Right atrium auricular region (tissue), 2 donors: ENCODE results near the gene CAPRIN1. TPM values are rescaled to one million over a fixed set of nuclear protein-coding genes. Genes with fewer than 3 reads are reported as not detected.
"Not testable (repeated sequence)": the region's sequence is repeated elsewhere in the genome, so short reads cannot be mapped to it uniquely, and the experiment has no call there.

Experiments used
- DNase-seq: peaks from one replicate; pipeline ENCODE4 v3.0.0-alpha.2; 2019; ENCODE audit warnings: low spot score
- H3K27ac ChIP-seq, 2 donors: fragments of 200-600 bp; sonication (generic); 1 replicate in 1 of 2; 2 replicates in 1 of 2; pipeline ENCODE4 v1.5.1; 2016 to 2019
- H3K27me3 ChIP-seq, 2 donors: fragments of 200-600 bp; sonication (generic); one replicate each; pipeline versions ENCODE4 v1.5.1 to v1.6.0; 2017 to 2019
- H3K36me3 ChIP-seq: fragments of 200-600 bp; sonication (generic); one replicate; pipeline ENCODE4 v1.5.1; 2016
- H3K4me1 ChIP-seq, 2 donors: fragments of 200-600 bp; sonication (generic); one replicate each; pipeline versions ENCODE4 v1.5.1 to v1.6.0; 2017 to 2019
- H3K4me3 ChIP-seq, 2 donors: fragments of 200-600 bp; sonication (generic); 1 replicate in 1 of 2; 2 replicates in 1 of 2; pipeline ENCODE4 v1.5.1; 2017 to 2019; ENCODE audit warnings: mild to moderate bottlenecking in 1 of 2, moderate library complexity in 1 of 2
- H3K9me3 ChIP-seq, 2 donors: fragments of 200-600 bp; sonication (generic); one replicate each; pipeline ENCODE4 v1.5.1; 2019
- total RNA-seq, 2 donors: library from RNA; depleted of rRNA; stranded (reverse); fragments of >200 nt; gene quantifications; one replicate each; pipeline ENCODE4 v1.1.0, GENCODE V29; 2016
- TF ChIP-seq, protein P1 (sequence below), 2 donors: fragments of 200-600 bp; sonication (generic); IDR thresholded peaks; one replicate each; pipeline ENCODE4 v1.5.1; 2019; ENCODE audit warnings: antibody characterized with exemption in 2 of 2

Gene CAPRIN1
- total RNA-seq, 2 donors from 2014 or later: 80.1 to 102 TPM

DNA sequence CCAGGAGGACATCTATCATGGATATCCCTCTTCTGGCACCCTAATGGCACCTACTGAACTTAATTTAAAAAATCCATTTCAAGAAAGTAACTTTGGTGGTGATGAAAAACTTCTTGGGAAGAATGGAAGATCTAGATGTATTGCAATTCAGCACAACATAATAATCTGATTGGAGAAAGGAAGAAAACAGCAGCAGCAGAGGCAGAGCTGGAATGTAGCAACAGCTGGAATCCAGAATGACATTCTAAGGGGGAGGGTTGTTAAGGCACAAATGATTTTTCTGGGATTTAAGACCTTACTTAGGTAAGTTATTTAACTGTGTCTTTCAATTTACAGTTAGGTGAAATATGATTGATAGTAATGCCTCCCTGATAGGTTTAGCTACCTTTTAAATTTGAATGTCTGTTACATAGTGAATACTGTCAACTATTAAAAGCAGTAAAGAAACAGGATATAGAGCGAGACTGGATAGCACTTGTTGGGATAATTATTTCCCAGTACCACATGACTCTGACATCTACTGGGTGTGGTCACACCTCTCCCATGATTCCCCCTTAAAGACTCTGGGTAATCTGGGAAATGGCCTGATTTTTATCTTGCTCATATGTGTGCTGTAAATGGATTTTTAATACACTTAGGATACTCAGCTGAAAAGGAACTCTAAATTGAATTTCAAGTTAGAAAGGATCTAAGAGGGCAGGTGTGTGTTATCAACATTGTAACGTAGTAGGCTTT, 11.7 kb downstream of the CAPRIN1 start:
- Histone ChIP-seq H3K4me1 (peaks cover 0 to 55% of the 10 kb centered on the region in 2 donors), H3K9me3 (no peaks in the 10 kb centered on the region), H3K27ac (no peak overlapping the region), H3K4me3 (no peak overlapping the region), H3K36me3 (no peaks in the 10 kb centered on the region), H3K27me3 (no peaks in the 10 kb centered on the region)
- DNase-seq: no peak
- TF ChIP-seq, protein P1, sequence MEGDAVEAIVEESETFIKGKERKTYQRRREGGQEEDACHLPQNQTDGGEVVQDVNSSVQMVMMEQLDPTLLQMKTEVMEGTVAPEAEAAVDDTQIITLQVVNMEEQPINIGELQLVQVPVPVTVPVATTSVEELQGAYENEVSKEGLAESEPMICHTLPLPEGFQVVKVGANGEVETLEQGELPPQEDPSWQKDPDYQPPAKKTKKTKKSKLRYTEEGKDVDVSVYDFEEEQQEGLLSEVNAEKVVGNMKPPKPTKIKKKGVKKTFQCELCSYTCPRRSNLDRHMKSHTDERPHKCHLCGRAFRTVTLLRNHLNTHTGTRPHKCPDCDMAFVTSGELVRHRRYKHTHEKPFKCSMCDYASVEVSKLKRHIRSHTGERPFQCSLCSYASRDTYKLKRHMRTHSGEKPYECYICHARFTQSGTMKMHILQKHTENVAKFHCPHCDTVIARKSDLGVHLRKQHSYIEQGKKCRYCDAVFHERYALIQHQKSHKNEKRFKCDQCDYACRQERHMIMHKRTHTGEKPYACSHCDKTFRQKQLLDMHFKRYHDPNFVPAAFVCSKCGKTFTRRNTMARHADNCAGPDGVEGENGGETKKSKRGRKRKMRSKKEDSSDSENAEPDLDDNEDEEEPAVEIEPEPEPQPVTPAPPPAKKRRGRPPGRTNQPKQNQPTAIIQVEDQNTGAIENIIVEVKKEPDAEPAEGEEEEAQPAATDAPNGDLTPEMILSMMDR (IDR thresholded peaks at IDR 0.05): no peak

DNA sequence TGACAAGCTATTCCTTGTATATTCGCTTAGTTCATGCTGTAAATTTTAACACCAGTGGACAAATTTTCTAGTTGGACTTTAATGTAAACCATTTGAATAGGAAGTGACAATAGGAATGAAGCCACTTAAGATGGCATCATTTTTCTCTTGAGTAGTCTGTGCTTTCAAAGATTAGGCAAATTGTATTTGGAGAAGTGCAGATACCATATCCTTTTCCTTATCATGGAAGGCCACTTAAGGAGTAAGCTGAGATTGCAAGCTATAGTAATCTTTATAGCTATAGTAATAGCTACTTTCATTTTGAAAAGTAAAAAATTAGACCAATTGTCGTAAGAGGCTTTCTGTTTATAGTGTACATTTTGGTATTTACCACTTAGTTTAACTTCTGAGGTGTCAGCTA, 12.8 kb downstream of the CAPRIN1 start:
- no peaks in the 10 kb centered on the region for H3K36me3 ChIP-seq
- no peak overlapping the region for H3K27ac ChIP-seq
- DNase-seq: no peak
- no peaks in the 10 kb centered on the region for H3K9me3 ChIP-seq
- no peaks in the 10 kb centered on the region for H3K27me3 ChIP-seq
- TF ChIP-seq, protein P1 (IDR thresholded peaks at IDR 0.05): no peak
- no peak overlapping the region for H3K4me3 ChIP-seq
- peaks cover 0 to 59% of the 10 kb centered on the region in 2 donors for H3K4me1 ChIP-seq

DNA sequence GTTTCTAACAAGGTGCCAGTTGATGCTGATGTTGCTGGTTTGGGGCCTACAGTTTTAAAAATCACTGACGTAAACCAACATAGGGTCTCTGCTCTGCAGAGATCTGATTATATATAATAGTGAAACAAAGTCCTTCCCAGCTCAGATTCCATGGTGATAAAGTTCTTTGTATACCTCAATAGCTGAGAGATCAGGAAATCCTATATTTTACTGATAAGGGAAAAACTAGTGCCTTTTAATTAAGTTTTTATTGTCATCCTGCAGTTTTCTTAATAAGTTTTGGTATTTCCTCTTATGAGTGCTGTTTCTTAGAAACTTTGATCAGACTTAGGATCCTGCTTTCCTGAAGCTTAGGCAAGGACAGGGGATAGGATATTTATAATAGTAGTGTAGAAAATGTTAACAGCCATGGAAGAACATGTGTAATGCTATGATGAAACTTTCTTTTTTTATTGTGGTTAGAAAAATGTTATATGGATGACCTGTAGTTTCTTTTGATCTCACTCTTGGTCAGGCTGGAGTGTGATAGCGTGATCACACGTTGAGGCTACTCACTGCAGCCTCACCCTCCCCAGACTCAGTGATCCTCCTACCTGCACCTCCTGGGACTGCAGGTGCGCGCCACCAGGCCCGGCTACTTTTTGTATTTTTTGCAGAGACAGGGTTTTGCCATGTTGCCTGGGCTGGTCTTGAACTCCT, 14.1 kb downstream of the CAPRIN1 start:
- Histone ChIP-seq H3K36me3 (no peaks in the 10 kb centered on the region), H3K9me3 (no peaks in the 10 kb centered on the region), H3K27me3 (no peaks in the 10 kb centered on the region), H3K4me3 (no peak overlapping the region), H3K4me1 (peaks cover 0 to 68% of the 10 kb centered on the region in 2 donors), H3K27ac (no peak overlapping the region)
- DNase-seq: no peak
- TF ChIP-seq, protein P1 (IDR thresholded peaks at IDR 0.05): no peak

DNA sequence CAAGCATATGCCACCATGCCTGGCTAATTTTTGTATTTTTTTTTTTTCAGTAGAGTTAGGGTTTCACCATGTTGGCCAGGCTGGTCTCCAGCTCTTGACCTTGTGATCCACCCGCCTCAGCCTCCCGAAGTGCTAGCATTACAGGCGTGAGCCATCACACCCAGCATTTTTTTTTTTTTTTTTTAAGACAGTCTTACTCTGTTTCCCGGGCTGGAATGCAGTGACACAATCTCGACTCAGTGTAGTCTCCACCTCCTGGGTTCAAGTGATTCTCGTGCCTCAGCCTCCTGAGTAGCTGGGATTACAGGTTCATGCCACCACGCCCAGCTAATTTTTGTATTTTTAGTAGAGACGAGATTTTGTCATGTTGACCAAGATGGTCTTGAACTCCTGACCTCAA, 15.2 kb downstream of the CAPRIN1 start:
- DNase-seq, H3K27ac ChIP-seq, H3K36me3 ChIP-seq, H3K27me3 ChIP-seq, H3K9me3 ChIP-seq, H3K4me3 ChIP-seq: not testable (repeated sequence)
- peaks cover 0 to 76% of the 10 kb centered on the region in 2 donors for H3K4me1 ChIP-seq

DNA sequence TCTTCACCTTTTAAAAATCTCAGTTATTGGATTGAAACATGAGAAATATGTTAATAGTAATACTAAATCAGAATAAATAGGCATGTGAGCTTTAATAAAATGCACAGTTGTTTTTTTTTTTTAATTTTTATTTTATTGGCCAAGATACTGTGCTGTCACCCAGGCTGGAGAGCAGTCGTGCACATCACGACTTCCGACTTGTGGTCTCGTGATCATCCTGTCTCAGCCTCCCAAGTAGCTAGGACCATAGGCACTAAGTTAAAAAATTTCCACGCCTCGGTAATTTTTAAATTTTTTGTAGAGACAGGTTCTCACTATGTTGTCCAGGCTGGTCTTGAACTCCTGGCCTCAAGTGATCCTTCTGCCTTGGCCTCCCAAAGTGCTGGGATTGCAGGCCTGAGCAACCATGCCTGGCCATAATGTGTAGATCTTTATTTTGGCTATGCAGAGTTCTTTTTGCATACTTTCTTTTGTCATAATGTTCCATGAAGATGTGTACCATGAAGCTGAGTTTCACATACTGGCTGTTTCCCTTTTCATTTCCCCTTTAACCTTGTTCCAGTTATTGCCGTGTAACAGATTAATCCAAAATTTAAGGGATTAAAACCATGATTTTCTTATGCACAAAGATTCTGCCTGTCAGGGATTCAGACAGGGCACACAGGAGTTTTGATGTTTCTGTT, 16.0 kb downstream of the CAPRIN1 start:
- Histone ChIP-seq H3K27ac (peak overlapping the region in 1 of 2 donors; percentile 1), H3K9me3 (no peaks in the 10 kb centered on the region), H3K4me3 (no peak overlapping the region), H3K27me3 (no peaks in the 10 kb centered on the region), H3K4me1 (peaks cover 0 to 76% of the 10 kb centered on the region in 2 donors), H3K36me3 (peaks cover 11% of the 10 kb centered on the region)
- TF ChIP-seq, protein P1 (IDR thresholded peaks at IDR 0.05): no peak
- no peak for DNase-seq

DNA sequence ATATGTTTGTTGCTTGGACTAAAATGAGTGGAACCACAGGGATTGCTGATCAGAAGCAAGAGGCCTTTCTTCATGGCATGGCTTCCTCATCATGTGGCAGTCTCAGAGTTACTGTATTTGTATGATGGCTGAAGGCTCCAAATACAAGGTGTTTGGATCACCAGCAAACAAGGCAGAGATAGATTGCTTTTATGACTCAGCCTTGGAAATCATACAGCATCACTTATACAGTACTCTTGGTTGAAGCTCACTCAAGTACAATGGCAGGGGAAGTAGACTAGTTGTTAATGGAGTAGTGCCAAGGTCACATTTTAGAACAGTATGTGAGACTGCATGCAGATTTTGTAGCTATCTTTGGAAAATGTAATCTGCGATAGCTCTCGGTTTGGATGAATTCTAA, 16.6 kb downstream of the CAPRIN1 start:
- H3K4me3 ChIP-seq: no peak overlapping the region
- H3K27me3 ChIP-seq: no peaks in the 10 kb centered on the region
- no peak for DNase-seq
- peak overlapping the region in 1 of 2 donors; percentile 1 for H3K27ac ChIP-seq
- peaks cover 0 to 72% of the 10 kb centered on the region in 2 donors for H3K4me1 ChIP-seq
- TF ChIP-seq, protein P1 (IDR thresholded peaks at IDR 0.05): no peak
- no peaks in the 10 kb centered on the region for H3K9me3 ChIP-seq
- H3K36me3 ChIP-seq: peaks cover 15% of the 10 kb centered on the region

DNA sequence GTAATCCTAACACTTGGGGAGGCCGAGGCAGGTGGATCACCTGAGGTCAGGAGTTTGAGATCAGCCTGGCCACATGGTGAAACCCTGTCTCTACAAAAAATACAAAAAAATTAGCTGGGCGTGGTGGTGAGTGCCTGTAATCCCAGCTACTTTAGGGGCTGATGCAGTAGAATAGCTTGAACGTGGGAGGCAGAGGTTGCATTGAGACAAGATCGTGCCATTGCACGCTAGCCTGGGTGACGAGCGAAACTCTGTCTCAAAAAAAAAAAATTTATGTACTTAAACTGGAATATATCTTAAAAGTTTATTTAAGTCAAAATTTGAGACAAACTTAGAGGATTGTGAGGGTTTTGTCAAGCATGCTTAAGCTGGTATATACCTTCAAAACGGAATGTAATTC, 19.8 kb downstream of the CAPRIN1 start:
- peaks cover 0 to 61% of the 10 kb centered on the region in 2 donors for H3K4me1 ChIP-seq
- peaks cover 45% of the 10 kb centered on the region for H3K36me3 ChIP-seq

More for the DNA sequence above, 19.8 kb downstream of the CAPRIN1 start:
- not testable (repeated sequence) for H3K9me3 ChIP-seq, H3K27me3 ChIP-seq, H3K27ac ChIP-seq, H3K4me3 ChIP-seq, DNase-seq
